Right cardiac atrium (tissue), 5 donors: ENCODE results near the gene NOC4L. TPM values are rescaled to one million over a fixed set of nuclear protein-coding genes. Genes with fewer than 3 reads are reported as not detected.
"Not testable (repeated sequence)": the region's sequence is repeated elsewhere in the genome, so short reads cannot be mapped to it uniquely, and the experiment has no call there.

ENCODE experiments used
- ATAC-seq, 2 donors: fragments of 200-7000 bp; cut with Tn5 transposase; one replicate each; pipeline versions ENCODE4 v1.8.0 to v1.9.1; 2020; ENCODE audit warnings: moderate library complexity in 2 of 2, mild to moderate bottlenecking in 1 of 2
- DNase-seq, 3 donors: peaks; one replicate each; pipeline ENCODE4 v3.0.0-alpha.2; 2020
- H3K27ac ChIP-seq: one replicate; pipeline ENCODE4 v1.5.1; 2013; ENCODE audit warnings: mild to moderate bottlenecking, low read length, control low read depth, moderate library complexity
- H3K27me3 ChIP-seq: one replicate; pipeline ENCODE4 v1.6.1; 2013; ENCODE audit not compliant: control insufficient read depth, insufficient read depth
- H3K4me1 ChIP-seq: one replicate; pipeline ENCODE4 v1.6.1; 2013; ENCODE audit warnings: low read length; ENCODE audit not compliant: control insufficient read depth, insufficient read depth
- H3K4me3 ChIP-seq: one replicate; pipeline ENCODE4 v1.5.1; 2013; ENCODE audit warnings: low read length, control low read depth
- H3K9me3 ChIP-seq: one replicate; pipeline ENCODE4 v1.6.1; 2013; ENCODE audit warnings: low read length; ENCODE audit not compliant: control insufficient read depth
- WGBS: extraction: QIAGEN DNeasy Blood & Tissue Kit; methylation state at CpG from one replicate; pipeline ENCODE4 v1.1.7; 2013; 5-methylcytosine and 5-hydroxymethylcytosine counted together
- intact Hi-C, 4 donors: fragments of 100-400 bp; cut with DNase I; formaldehyde crosslinking; loops; one replicate each; pipeline versions ENCODE4 v1.11.0 to v1.14.0; 2022 to 2023
- polyA plus RNA-seq: library from polyadenylated mRNA; stranded (reverse); fragments of 200-250 nt; gene quantifications from one replicate; pipeline ENCODE4 v1.2.3, GENCODE V29; 2013
- total RNA-seq, 4 donors: library from RNA; stranded (reverse); fragmentation: NEBNext Ultra II Directional; extraction: Animal tissue kit (Norgen Biotek cat#: 25700); gene quantifications; one replicate each; pipeline ENCODE4 v1.2.1, GENCODE V29; 2021
- donor health status: healthy with polysubstance abuse.
- donor health status: DM: no; HTN: yes; CAD: no.
- donor health status: DM: no; HTN: no; CAD: no.
- donor health status: DM: no; HTN: yes; CAD: no; lungs with severe emphysema.
- donor health status: DM: yes; HTN: yes; CAD: no.

The NOC4L gene
- total and polyA plus RNA-seq, 5 donors, result 7.7 to 11.0 (median 9.3) TPM

GRCh38 chr12:132124766-132125425, 19.4 kb upstream of the NOC4L start:
- no peaks in the 10 kb centered on the region for H3K27me3 ChIP-seq
- ATAC-seq (no peak), DNase-seq (peak in 1 of 3 donors; percentile 58)
- intact Hi-C loops, result no loop called here
- H3K27ac ChIP-seq, result no peak overlapping the region
- H3K4me1 ChIP-seq, result no peaks in the 10 kb centered on the region
- H3K4me3 ChIP-seq, result no peak overlapping the region
- H3K9me3 ChIP-seq, result no peaks in the 10 kb centered on the region
- 94% methylated on average over 19 of the region's 19 CpGs for WGBS

GRCh38 chr12:132125736-132126135, 18.5 kb upstream of the NOC4L start:
- Histone ChIP-seq H3K27me3 (no peaks in the 10 kb centered on the region), H3K4me1 (no peaks in the 10 kb centered on the region), H3K9me3 (no peaks in the 10 kb centered on the region), H3K27ac (no peak overlapping the region), H3K4me3 (no peak overlapping the region)
- intact Hi-C loops, result no loop called here
- WGBS, result 97% methylated on average over 12 of the region's 12 CpGs
- no peak for ATAC-seq
- no peak for DNase-seq

- ATAC-seq (no peak), DNase-seq (no peak)
- H3K27me3 ChIP-seq, result no peaks in the 10 kb centered on the region
- 99% methylated on average over 8 of the region's 8 CpGs for WGBS
- intact Hi-C loops, result no loop called here
- no peak overlapping the region for H3K4me3 ChIP-seq
- no peak overlapping the region for H3K27ac ChIP-seq
- H3K4me1 ChIP-seq, result no peaks in the 10 kb centered on the region
- H3K9me3 ChIP-seq, result no peaks in the 10 kb centered on the region
Observed at GRCh38 chr12:132127041-132127440, 17.2 kb upstream of the NOC4L start.

- H3K4me3 ChIP-seq, result no peak overlapping the region
- intact Hi-C loops, result no loop called here
- H3K27me3 ChIP-seq, result no peaks in the 10 kb centered on the region
- no peaks in the 10 kb centered on the region for H3K9me3 ChIP-seq
- no peak overlapping the region for H3K27ac ChIP-seq
- WGBS, result 97% methylated on average over 3 of the region's 3 CpGs
- no peak for DNase-seq
- no peaks in the 10 kb centered on the region for H3K4me1 ChIP-seq
- ATAC-seq, result no peak
Observed at GRCh38 chr12:132129007-132129406, 15.2 kb upstream of the NOC4L start.

GRCh38 chr12:132130690-132131089, 13.6 kb upstream of the NOC4L start:
- H3K4me1 ChIP-seq, result no peaks in the 10 kb centered on the region
- H3K27me3 ChIP-seq, result no peaks in the 10 kb centered on the region
- H3K4me3 ChIP-seq, result no peak overlapping the region
- no peak for DNase-seq
- ATAC-seq, result no peak
- intact Hi-C loops, result no loop called here
- no peaks in the 10 kb centered on the region for H3K9me3 ChIP-seq
- 95% methylated on average over 14 of the region's 14 CpGs for WGBS
- no peak overlapping the region for H3K27ac ChIP-seq

GRCh38 chr12:132131229-132131628, 13.0 kb upstream of the NOC4L start:
- Histone ChIP-seq H3K4me1 (no peaks in the 10 kb centered on the region), H3K9me3 (no peaks in the 10 kb centered on the region), H3K27me3 (no peaks in the 10 kb centered on the region), H3K4me3 (no peak overlapping the region), H3K27ac (no peak overlapping the region)
- 96% methylated on average over 14 of the region's 14 CpGs for WGBS
- DNase-seq (no peak), ATAC-seq (no peak)
- intact Hi-C loops, result no loop called here

- ATAC-seq (peak in 1 of 2 donors; percentile 8), DNase-seq (no peak)
- Histone ChIP-seq H3K4me3 (no peak overlapping the region), H3K27me3 (no peaks in the 10 kb centered on the region), H3K4me1 (no peaks in the 10 kb centered on the region), H3K9me3 (no peaks in the 10 kb centered on the region), H3K27ac (no peak overlapping the region)
- 92% methylated on average over 14 of the region's 14 CpGs for WGBS
- intact Hi-C loops, result no loop called here
Observed at GRCh38 chr12:132131952-132132351, 12.3 kb upstream of the NOC4L start.

GRCh38 chr12:132132609-132133430, 11.4 kb upstream of the NOC4L start:
- Histone ChIP-seq H3K4me3 (no peak overlapping the region), H3K4me1 (no peaks in the 10 kb centered on the region), H3K9me3 (no peaks in the 10 kb centered on the region), H3K27ac (no peak overlapping the region), H3K27me3 (no peaks in the 10 kb centered on the region)
- WGBS, result 89% methylated on average over 39 of the region's 39 CpGs
- ATAC-seq (peak; percentile 42), DNase-seq (peak in 2 of 3 donors; percentile 26 to 52)
- intact Hi-C loops, result no loop called here

- intact Hi-C loops, result no loop called here
- H3K4me3 ChIP-seq, result no peak overlapping the region
- DNase-seq (no peak), ATAC-seq (peak in 1 of 2 donors; percentile 12)
- WGBS, result 66% methylated on average over 27 of the region's 27 CpGs
- no peaks in the 10 kb centered on the region for H3K9me3 ChIP-seq
- H3K4me1 ChIP-seq, result no peaks in the 10 kb centered on the region
- H3K27me3 ChIP-seq, result no peaks in the 10 kb centered on the region
- no peak overlapping the region for H3K27ac ChIP-seq
Observed at GRCh38 chr12:132133952-132134652, 10.2 kb upstream of the NOC4L start.

GRCh38 chr12:132134653-132135183, 9.5 kb upstream of the NOC4L start:
- H3K9me3 ChIP-seq, ATAC-seq, H3K4me3 ChIP-seq, H3K27me3 ChIP-seq, intact Hi-C loops, H3K27ac ChIP-seq, H3K4me1 ChIP-seq: not testable (repeated sequence)
- DNase-seq, result peak in 1 of 3 donors; percentile 9
- 94% methylated on average over 32 of the region's 39 CpGs for WGBS

GRCh38 chr12:132136226-132136625, 8.0 kb upstream of the NOC4L start:
- intact Hi-C loops, H3K9me3 ChIP-seq, H3K27ac ChIP-seq, ATAC-seq, H3K27me3 ChIP-seq, H3K4me1 ChIP-seq, H3K4me3 ChIP-seq: not testable (repeated sequence)
- whole genome bisulfite sequencing, result 90% methylated on average over 20 of the region's 21 CpGs
- DNase-seq, result peak in 1 of 3 donors; percentile 18
